ENCODE results near the gene SLC10A3. TPM values are rescaled to one million over a fixed set of nuclear protein-coding genes. Genes with fewer than 3 reads are reported as not detected.

Gene SLC10A3
- total RNA-seq, 1 donor from 2014 or later = 10.4 TPM

- no peak overlapping the region for H3K4me3 Mint-ChIP-seq (ENCODE audit: low read depth)
- H3K27me3 Mint-ChIP-seq = no peaks in the 10 kb centered on the region
- H3K4me1 Mint-ChIP-seq (ENCODE audit: low read depth) = no peaks in the 10 kb centered on the region
- no peak for TF ChIP-seq CTCF (IDR thresholded peaks at IDR 0.05; ENCODE audit: unreplicated experiment)
- H3K9me3 Mint-ChIP-seq (ENCODE audit: low read depth) = peaks cover 3% of the 10 kb centered on the region
- peaks cover 1% of the 10 kb centered on the region for H3K36me3 Mint-ChIP-seq (ENCODE audit: insufficient read depth)
- no peak for DNase-seq (ENCODE audit: low spot score, unreplicated experiment)
- H3K27ac Mint-ChIP-seq = no peak overlapping the region
Observed at GRCh38 chrX:154484255-154485149, 5.9 kb downstream of the SLC10A3 start.

- Mint-ChIP-seq H3K36me3 (ENCODE audit: insufficient read depth) (peaks cover 1% of the 10 kb centered on the region), H3K9me3 (ENCODE audit: low read depth) (peaks cover 3% of the 10 kb centered on the region), H3K4me1 (ENCODE audit: low read depth) (no peaks in the 10 kb centered on the region), H3K27ac (no peak overlapping the region), H3K27me3 (no peaks in the 10 kb centered on the region), H3K4me3 (ENCODE audit: low read depth) (no peak overlapping the region)
- no peak for DNase-seq (ENCODE audit: low spot score, unreplicated experiment)
- no peak for TF ChIP-seq CTCF (IDR thresholded peaks at IDR 0.05; ENCODE audit: unreplicated experiment)
Observed at GRCh38 chrX:154483325-154483724, 7.1 kb downstream of the SLC10A3 start.

- Mint-ChIP-seq H3K36me3 (ENCODE audit: insufficient read depth) (peaks cover 1% of the 10 kb centered on the region), H3K4me1 (ENCODE audit: low read depth) (no peaks in the 10 kb centered on the region), H3K27me3 (no peaks in the 10 kb centered on the region), H3K9me3 (ENCODE audit: low read depth) (peaks cover 3% of the 10 kb centered on the region), H3K4me3 (ENCODE audit: low read depth) (no peak overlapping the region), H3K27ac (no peak overlapping the region)
- no peak for TF ChIP-seq CTCF (IDR thresholded peaks at IDR 0.05; ENCODE audit: unreplicated experiment)
- no peak for DNase-seq (ENCODE audit: low spot score, unreplicated experiment)
Observed at GRCh38 chrX:154482786-154483185, 7.6 kb downstream of the SLC10A3 start.

GRCh38 chrX:154481911-154482601 is 8.4 kb downstream of the SLC10A3 start:
- H3K27me3 Mint-ChIP-seq = no peaks in the 10 kb centered on the region
- H3K9me3 Mint-ChIP-seq (ENCODE audit: low read depth) = peaks cover 3% of the 10 kb centered on the region
- peak overlapping the region; percentile 3 for H3K4me3 Mint-ChIP-seq (ENCODE audit: low read depth)
- no peak for TF ChIP-seq CTCF (IDR thresholded peaks at IDR 0.05; ENCODE audit: unreplicated experiment)
- DNase-seq (ENCODE audit: low spot score, unreplicated experiment) = no peak
- peak overlapping the region; percentile 8 for H3K27ac Mint-ChIP-seq
- H3K4me1 Mint-ChIP-seq (ENCODE audit: low read depth) = no peaks in the 10 kb centered on the region
- peaks cover 1% of the 10 kb centered on the region for H3K36me3 Mint-ChIP-seq (ENCODE audit: insufficient read depth)

- no peaks in the 10 kb centered on the region for H3K27me3 Mint-ChIP-seq
- H3K4me3 Mint-ChIP-seq (ENCODE audit: low read depth) = no peak overlapping the region
- no peak overlapping the region for H3K27ac Mint-ChIP-seq
- H3K36me3 Mint-ChIP-seq (ENCODE audit: insufficient read depth) = peaks cover 1% of the 10 kb centered on the region
- peaks cover 3% of the 10 kb centered on the region for H3K9me3 Mint-ChIP-seq (ENCODE audit: low read depth)
- H3K4me1 Mint-ChIP-seq (ENCODE audit: low read depth) = no peaks in the 10 kb centered on the region
- TF ChIP-seq CTCF (IDR thresholded peaks at IDR 0.05; ENCODE audit: unreplicated experiment) = no peak
- no peak for DNase-seq (ENCODE audit: low spot score, unreplicated experiment)
Observed at GRCh38 chrX:154481195-154481594, 9.2 kb downstream of the SLC10A3 start.

Data from progenitor cell of endocrine pancreas (in vitro differentiated cells).